HG03045 (cell line): ENCODE data around the gene CDH6.

Source experiments
- ATAC-seq: cut with Tn5 transposase; IDR thresholded peaks from one replicate; pipeline ENCODE4 v1.9.1; 2021; ENCODE audit warnings: mild to moderate bottlenecking, moderate library complexity; ENCODE audit not compliant: unreplicated experiment

CDH6 gene

DNA sequence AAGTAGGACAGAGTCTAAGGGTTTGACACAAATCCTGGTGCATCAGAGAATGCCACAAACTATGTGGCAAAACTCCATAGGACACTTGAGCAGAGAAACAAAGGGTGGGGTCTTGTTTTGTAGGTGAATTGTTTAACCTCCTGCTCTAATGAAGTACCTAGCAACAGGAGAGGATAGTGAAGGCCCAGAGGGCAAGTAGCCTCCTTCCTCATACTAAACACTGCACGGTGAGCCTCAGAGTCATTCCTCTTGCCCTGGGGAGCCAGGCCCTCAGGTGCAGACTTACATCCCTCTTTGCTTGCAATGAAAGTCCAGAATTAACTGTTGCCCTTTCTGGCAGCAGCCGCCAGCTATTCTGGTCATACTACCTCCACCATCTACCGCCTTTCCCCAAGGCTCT is 172.3 kb downstream of the CDH6 start:
- no peak for ATAC-seq

DNA sequence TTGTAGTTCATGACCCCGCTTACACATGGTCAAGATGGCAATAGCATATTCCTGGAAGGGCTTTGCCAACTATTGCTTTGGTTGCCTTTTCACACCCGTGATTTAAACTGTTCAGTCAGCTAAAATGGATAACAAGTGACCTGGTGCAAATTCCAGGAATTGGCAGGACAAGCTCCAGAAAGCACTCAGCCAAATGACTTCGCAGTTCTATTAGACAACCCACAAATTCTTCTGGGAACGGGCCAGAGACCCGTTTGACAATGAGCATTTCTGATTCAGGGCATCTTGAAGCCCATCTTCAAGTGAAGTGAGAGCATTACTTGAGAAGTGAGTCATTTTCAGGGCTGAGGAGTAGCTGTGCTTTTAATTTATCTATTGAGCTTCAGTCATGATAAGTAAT is 173.5 kb downstream of the CDH6 start:
- no peak for ATAC-seq

DNA sequence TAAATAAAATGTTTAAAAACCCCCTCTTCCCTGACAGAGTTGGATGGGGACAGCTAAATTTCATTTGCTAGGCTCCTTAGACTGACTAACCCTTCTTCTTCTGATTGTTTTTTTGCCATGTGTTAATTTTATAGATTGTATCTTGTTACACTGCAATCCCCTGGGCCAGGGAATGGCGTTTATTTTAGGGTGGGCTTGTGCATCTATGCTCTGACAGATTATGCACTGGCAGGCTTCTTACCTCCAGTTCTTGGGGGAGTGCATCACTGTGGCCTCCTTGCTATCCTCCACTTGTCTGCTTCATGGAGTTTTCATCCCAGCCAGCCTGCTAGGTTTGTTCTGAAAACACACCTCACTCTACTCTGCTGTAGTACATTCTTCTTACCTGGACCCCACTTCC is 178.6 kb downstream of the CDH6 start:
- no peak for ATAC-seq

- ATAC-seq: no peak
Measured at GRCh38 chr5:31375999-31376720, 182.7 kb downstream of the CDH6 start.

DNA sequence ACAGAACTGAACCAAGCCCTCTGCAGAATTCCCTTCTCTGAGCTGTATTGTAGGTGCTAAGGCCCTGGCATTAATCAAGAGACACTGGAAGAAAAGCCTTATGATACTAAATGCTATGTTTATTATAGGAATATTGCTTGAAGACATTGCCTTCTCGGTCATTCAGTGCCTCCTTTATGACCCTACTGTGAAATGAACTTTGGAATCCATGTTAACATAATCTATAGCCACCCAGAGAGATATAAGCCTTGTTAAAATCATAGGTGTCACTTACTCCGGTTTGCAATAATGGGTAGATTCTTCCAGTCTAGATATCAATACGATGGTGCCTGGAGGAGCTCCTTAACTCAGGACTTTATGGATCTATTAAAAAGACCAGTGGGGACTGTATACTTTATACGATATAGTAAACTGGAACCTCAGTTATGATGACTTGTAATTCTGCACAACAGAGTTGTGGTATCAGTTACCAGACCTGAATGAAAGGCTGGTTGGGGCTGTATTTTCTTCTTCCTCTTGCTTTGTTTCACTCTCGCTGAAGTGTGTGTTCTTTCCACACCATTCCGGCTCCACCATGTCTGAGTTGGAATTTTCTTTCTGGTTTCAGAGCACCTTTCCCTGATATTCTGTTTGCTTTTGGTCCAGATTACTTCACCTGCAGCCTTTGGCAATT is 183.9 kb downstream of the CDH6 start:
- no peak for ATAC-seq

GRCh38 chr5:31378136-31378535 is 184.7 kb downstream of the CDH6 start:
- no peak for ATAC-seq
